Astrocyte (in vitro differentiated cells and primary cell): ENCODE data around the gene ATP10D.

Source experiments
- EZH2 ChIP-seq: IDR thresholded peaks from 2 replicates; pipeline ENCODE4 v1.6.1; 2012; ENCODE audit warnings: mild to moderate bottlenecking, low read length, inconsistent platforms; ENCODE audit not compliant: insufficient read depth
- TF ChIP-seq, protein P1 (sequence below): IDR thresholded peaks from 2 replicates; pipeline ENCODE4 v1.5.1; 2011; ENCODE audit warnings: low read depth, mild to moderate bottlenecking, inconsistent platforms, low read length, moderate library complexity; ENCODE audit not compliant: insufficient read depth

DNA sequence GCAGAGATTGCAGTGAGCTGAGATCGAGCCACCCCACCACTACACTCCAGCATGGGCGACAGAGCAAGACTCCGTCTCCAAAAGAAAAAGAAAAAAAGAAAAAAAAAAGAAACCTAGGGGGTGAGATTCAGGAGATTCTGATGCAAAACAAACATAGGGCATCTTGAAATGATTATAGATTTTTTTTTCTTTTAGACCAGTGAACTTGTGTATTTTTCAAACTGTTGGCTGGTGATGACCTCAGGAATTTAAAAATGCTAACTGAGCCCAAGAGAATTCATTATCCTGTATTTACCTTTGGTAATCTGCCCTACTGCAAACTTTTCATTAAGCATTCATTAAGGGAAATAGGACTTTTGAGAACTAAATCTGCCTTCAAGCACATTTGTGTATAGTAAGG, 20.6 kb downstream of the ATP10D start:
- TF ChIP-seq EZH2 = no peak
- TF ChIP-seq, protein P1, sequence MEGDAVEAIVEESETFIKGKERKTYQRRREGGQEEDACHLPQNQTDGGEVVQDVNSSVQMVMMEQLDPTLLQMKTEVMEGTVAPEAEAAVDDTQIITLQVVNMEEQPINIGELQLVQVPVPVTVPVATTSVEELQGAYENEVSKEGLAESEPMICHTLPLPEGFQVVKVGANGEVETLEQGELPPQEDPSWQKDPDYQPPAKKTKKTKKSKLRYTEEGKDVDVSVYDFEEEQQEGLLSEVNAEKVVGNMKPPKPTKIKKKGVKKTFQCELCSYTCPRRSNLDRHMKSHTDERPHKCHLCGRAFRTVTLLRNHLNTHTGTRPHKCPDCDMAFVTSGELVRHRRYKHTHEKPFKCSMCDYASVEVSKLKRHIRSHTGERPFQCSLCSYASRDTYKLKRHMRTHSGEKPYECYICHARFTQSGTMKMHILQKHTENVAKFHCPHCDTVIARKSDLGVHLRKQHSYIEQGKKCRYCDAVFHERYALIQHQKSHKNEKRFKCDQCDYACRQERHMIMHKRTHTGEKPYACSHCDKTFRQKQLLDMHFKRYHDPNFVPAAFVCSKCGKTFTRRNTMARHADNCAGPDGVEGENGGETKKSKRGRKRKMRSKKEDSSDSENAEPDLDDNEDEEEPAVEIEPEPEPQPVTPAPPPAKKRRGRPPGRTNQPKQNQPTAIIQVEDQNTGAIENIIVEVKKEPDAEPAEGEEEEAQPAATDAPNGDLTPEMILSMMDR = no peak
